Osteocyte (in vitro differentiated cells): ENCODE data around the gene PLCB1. TPM values are rescaled to one million over a fixed set of nuclear protein-coding genes. Genes with fewer than 3 reads are reported as not detected.

Source experiments
- DNase-seq: peaks from one replicate; pipeline ENCODE4 v3.0.0; 2021; ENCODE audit warnings: mixed read lengths; ENCODE audit not compliant: unreplicated experiment; ENCODE audit errors: extremely low spot score
- H3K27ac Mint-ChIP-seq: one replicate; pipeline ENCODE4 v1.8.0; 2021; ENCODE audit warnings: mild to moderate bottlenecking, mixed read lengths; ENCODE audit not compliant: unreplicated experiment
- H3K27me3 Mint-ChIP-seq: one replicate; pipeline ENCODE4 v1.8.0; 2021; ENCODE audit warnings: mixed read lengths; ENCODE audit not compliant: unreplicated experiment
- H3K36me3 Mint-ChIP-seq: one replicate; pipeline ENCODE4 v1.8.0; 2021; ENCODE audit warnings: mixed read lengths; ENCODE audit not compliant: unreplicated experiment
- H3K4me1 Mint-ChIP-seq: one replicate; pipeline ENCODE4 v1.8.0; 2021; ENCODE audit warnings: mixed read lengths; ENCODE audit not compliant: unreplicated experiment
- H3K4me3 Mint-ChIP-seq: one replicate; pipeline ENCODE4 v1.8.0; 2021; ENCODE audit warnings: mild to moderate bottlenecking, moderate library complexity, mixed read lengths; ENCODE audit not compliant: unreplicated experiment
- H3K9me3 Mint-ChIP-seq: one replicate; pipeline ENCODE4 v1.8.0; 2021; ENCODE audit warnings: mixed read lengths; ENCODE audit not compliant: unreplicated experiment
- total RNA-seq: library from RNA; stranded (reverse); gene quantifications from 2 replicates; pipeline ENCODE4 v1.2.1, GENCODE V29; 2021
- TF ChIP-seq, protein P1 (sequence below): fragments of 200-600 bp; sonication (generic); IDR thresholded peaks from 2 replicates; pipeline ENCODE4 v1.5.0; 2021; ENCODE audit warnings: antibody characterized with exemption, mild to moderate bottlenecking, moderate library complexity

PLCB1 gene
- total RNA-seq, 1 donor from 2014 or later: 33.3 TPM

DNA sequence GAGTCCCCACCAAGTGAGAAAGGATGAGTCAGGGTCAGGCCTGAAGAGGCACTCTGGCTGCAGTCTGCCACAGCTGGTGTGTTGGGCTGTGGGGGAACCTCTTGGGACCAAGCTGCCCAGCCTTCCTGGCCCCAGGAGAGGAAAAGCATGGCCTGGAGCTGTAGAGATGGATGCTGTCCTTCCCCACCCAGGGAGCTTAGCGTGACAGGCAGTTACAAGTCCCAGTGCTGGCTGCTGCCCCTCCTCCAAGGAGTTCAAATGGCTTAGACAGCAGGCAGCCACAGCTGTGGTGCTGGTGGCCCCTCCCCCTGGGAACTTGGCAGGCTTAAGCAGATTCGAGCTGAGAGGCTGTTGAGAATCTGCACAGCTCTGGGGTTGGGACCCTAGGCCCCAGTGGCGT, 253.2 kb downstream of the PLCB1 start:
- TF ChIP-seq, protein P1, sequence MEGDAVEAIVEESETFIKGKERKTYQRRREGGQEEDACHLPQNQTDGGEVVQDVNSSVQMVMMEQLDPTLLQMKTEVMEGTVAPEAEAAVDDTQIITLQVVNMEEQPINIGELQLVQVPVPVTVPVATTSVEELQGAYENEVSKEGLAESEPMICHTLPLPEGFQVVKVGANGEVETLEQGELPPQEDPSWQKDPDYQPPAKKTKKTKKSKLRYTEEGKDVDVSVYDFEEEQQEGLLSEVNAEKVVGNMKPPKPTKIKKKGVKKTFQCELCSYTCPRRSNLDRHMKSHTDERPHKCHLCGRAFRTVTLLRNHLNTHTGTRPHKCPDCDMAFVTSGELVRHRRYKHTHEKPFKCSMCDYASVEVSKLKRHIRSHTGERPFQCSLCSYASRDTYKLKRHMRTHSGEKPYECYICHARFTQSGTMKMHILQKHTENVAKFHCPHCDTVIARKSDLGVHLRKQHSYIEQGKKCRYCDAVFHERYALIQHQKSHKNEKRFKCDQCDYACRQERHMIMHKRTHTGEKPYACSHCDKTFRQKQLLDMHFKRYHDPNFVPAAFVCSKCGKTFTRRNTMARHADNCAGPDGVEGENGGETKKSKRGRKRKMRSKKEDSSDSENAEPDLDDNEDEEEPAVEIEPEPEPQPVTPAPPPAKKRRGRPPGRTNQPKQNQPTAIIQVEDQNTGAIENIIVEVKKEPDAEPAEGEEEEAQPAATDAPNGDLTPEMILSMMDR: no peak
- Mint-ChIP-seq H3K27me3 (no peaks in the 10 kb centered on the region), H3K27ac (peak overlapping the region; percentile 67), H3K4me1 (peaks cover 58% of the 10 kb centered on the region), H3K36me3 (peaks cover 9% of the 10 kb centered on the region), H3K9me3 (peaks cover 27% of the 10 kb centered on the region), H3K4me3 (no peak overlapping the region)
- peak; percentile 90 for DNase-seq

DNA sequence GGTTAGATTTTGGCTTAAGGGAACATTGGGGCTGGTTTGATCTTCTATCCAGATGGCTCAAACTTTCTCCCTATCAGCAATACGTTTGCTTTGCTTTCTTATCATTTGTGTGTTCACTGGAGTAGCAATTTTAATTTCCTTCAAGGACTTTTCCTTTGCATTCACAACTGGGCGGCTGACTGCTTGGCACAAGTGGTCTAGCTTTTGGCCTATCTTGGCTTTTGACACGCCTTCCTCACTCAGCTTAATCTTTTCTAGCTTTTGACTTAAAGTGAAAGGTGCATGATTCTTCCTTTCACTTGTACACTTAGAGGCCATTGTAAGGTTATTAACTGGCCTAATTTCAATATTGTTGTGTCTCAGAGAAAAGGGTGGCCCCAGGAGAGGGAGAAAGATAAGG, 254.9 kb downstream of the PLCB1 start:
- Mint-ChIP-seq H3K27ac (no peak overlapping the region), H3K9me3 (peaks cover 15% of the 10 kb centered on the region), H3K36me3 (peaks cover 7% of the 10 kb centered on the region), H3K4me1 (peaks cover 56% of the 10 kb centered on the region), H3K4me3 (no peak overlapping the region), H3K27me3 (no peaks in the 10 kb centered on the region)
- DNase-seq: no peak
- TF ChIP-seq, protein P1: no peak

GRCh38 chr20:8388141-8388540, 256.1 kb downstream of the PLCB1 start:
- Mint-ChIP-seq H3K27me3 (no peaks in the 10 kb centered on the region), H3K36me3 (peaks cover 5% of the 10 kb centered on the region), H3K9me3 (peaks cover 14% of the 10 kb centered on the region), H3K4me1 (peaks cover 54% of the 10 kb centered on the region), H3K4me3 (no peak overlapping the region), H3K27ac (peak overlapping the region; percentile 40)
- TF ChIP-seq, protein P1: no peak
- DNase-seq: no peak

DNA sequence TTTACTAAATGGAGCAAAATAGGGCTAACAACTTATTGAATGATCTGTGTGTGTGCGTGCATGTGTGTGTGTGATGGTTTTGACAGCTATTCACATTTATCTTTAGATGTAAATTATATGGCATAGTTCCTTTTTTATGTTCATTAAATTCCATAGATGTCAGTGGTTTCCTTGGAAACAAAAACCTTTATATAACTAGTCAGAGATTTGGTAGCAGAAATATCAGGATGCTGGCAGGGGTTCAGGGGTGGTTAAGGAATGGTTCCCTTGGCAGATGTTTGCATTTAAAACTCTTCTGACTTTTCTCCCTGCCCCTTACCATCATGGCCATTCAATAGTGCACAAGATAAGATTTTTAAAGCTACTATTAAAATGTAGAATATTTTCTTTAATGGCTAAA, 256.6 kb downstream of the PLCB1 start:
- peaks cover 53% of the 10 kb centered on the region for H3K4me1 Mint-ChIP-seq
- DNase-seq: no peak
- H3K27me3 Mint-ChIP-seq: no peaks in the 10 kb centered on the region
- peaks cover 10% of the 10 kb centered on the region for H3K9me3 Mint-ChIP-seq
- TF ChIP-seq, protein P1: no peak
- H3K27ac Mint-ChIP-seq: peak overlapping the region; percentile 40
- H3K4me3 Mint-ChIP-seq: no peak overlapping the region
- peaks cover 5% of the 10 kb centered on the region for H3K36me3 Mint-ChIP-seq

DNA sequence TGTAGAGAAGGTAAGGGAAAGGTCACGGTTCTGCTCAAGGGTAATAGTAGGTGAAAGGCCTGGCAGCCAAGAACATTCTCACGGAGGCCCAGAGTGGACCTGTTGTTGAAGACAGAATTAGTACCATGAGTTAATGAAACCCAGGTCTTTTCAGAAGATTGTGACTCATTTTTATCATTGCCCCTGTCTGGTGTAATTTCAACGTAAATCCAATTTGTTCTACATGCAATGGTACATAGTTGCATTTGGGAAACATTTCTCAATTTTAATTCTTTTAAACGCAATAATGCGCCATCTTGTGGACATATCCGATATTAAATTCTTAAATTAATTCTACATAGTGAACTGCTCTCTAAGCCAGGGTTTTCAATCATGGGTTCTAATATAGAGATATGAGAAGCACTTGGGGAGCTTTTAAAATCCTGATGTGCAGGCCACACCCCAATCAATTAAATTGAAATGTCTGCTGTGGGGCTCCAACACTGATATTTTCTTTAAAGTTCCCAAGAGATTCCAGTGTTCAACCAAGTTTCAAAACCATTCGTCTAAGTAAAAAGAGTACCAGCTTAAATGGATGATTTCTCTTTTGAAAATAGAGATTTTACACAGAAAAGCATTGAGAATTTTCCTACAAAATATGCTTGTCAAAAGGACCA, 257.4 kb downstream of the PLCB1 start:
- TF ChIP-seq, protein P1: peak; percentile 62
- no peaks in the 10 kb centered on the region for H3K27me3 Mint-ChIP-seq
- peaks cover 3% of the 10 kb centered on the region for H3K9me3 Mint-ChIP-seq
- H3K36me3 Mint-ChIP-seq: no peaks in the 10 kb centered on the region
- H3K4me1 Mint-ChIP-seq: peaks cover 51% of the 10 kb centered on the region
- peak overlapping the region; percentile 38 for H3K27ac Mint-ChIP-seq
- H3K4me3 Mint-ChIP-seq: no peak overlapping the region
- no peak for DNase-seq
